HepG2 (cell line): ENCODE measurements around the gene P2RY6. TPM values are rescaled to one million over a fixed set of nuclear protein-coding genes. Genes with fewer than 3 reads are reported as not detected.

Experiments
- ATAC-seq: fragments of 200-7000 bp; cut with Tn5 transposase; 3 replicates; pipeline ENCODE4 v1.9.1; 2020; ENCODE audit warnings: mild to moderate bottlenecking, moderate library complexity
- BruUV-seq: library from RNA; stranded (reverse); fragments of 400-500 nt; replicated peaks from 2 replicates; lab custom pipeline; 2021; lab: Mats Ljungman, UMichigan
- CTCF ChIA-PET: fragments of 300-600 bp; formaldehyde crosslinking; extraction: SDS; loops from one replicate; lab custom pipeline; 2021; ENCODE audit warnings: low total read pairs, inconsistent platforms, low intra/inter-chr PET ratio; lab: Yijun Ruan, JAX
- POLR2A ChIA-PET: fragments of 350-600 bp; sonication (Branson Sonifier 250); formaldehyde crosslinking; loops from one replicate; lab custom pipeline; 2020; ENCODE audit warnings: antibody characterized with exemption, inconsistent platforms; lab: Yijun Ruan, JAX
- DNase-seq: peaks from one replicate; pipeline ENCODE4 v3.0.0-alpha.2; 2015; ENCODE audit warnings: low spot score
- FAIRE-seq: peaks from 3 replicates; lab custom pipeline; 2011; peaks lifted over from hg19 to GRCh38; lab: Jason Lieb, UNC
- H2AFZ ChIP-seq: one replicate; pipeline ENCODE4 v1.6.1; 2011; ENCODE audit warnings: low read length, inconsistent platforms
- H3K27ac ChIP-seq: fragments of 300-600 bp; 3 replicates; pipeline ENCODE4 v1.8.0; 2011; ENCODE audit warnings: mixed run types, mild to moderate bottlenecking, mixed read lengths, low read length, inconsistent platforms; ENCODE audit not compliant: insufficient read depth; ENCODE audit errors: extremely low read length
- H3K27me3 ChIP-seq, 2 experiments: fragments of 200-600 bp in 1 of 2; 2 replicates in 1 of 2; 3 replicates in 1 of 2; pipeline versions ENCODE4 v1.6.0 to v1.8.0; 2011; ENCODE audit warnings: low read length in 2 of 2, mild to moderate bottlenecking in 2 of 2, moderate library complexity in 2 of 2, inconsistent platforms in 1 of 2; ENCODE audit not compliant: insufficient read depth in 2 of 2, control insufficient read depth in 1 of 2
- H3K36me3 ChIP-seq, 2 experiments: fragments of 200-600 bp in 1 of 2; replicated peaks in 1 of 2; 2 replicates in 1 of 2; 3 replicates in 1 of 2; pipeline versions ENCODE4 v1.5.1 to v1.8.0; 2011; ENCODE audit warnings: low read length in 2 of 2, inconsistent platforms in 1 of 2; ENCODE audit not compliant: insufficient read depth in 2 of 2, control insufficient read depth in 1 of 2
- H3K4me1 ChIP-seq: 2 replicates; pipeline ENCODE4 v1.5.1; 2012; ENCODE audit warnings: low read length, inconsistent platforms; ENCODE audit not compliant: insufficient read depth
- H3K4me2 ChIP-seq: 2 replicates; pipeline ENCODE4 v1.6.0; 2011; ENCODE audit warnings: low read depth, low read length, inconsistent platforms
- H3K4me3 ChIP-seq, 3 experiments: fragments of 200-600 bp in 1 of 3; sonication (generic), shearing (Covaris generic) in 1 of 3; replicated peaks in 1 of 3; 2 replicates each; pipeline ENCODE4 v1.5.1; 2011 to 2016; ENCODE audit warnings: low read length in 3 of 3, inconsistent platforms in 2 of 3, low read depth in 2 of 3, mild to moderate bottlenecking in 2 of 3, control low read depth in 1 of 3, mixed read lengths in 1 of 3; ENCODE audit not compliant: insufficient read depth in 1 of 3
- H3K79me2 ChIP-seq: one replicate; pipeline ENCODE4 v1.6.1; 2011; ENCODE audit warnings: low read length, inconsistent platforms; ENCODE audit not compliant: insufficient read depth
- H3K9ac ChIP-seq: 2 replicates; pipeline ENCODE4 v1.6.0; 2011; ENCODE audit warnings: mild to moderate bottlenecking, low read depth, low read length, inconsistent platforms; ENCODE audit not compliant: insufficient read depth
- H3K9me3 ChIP-seq: 2 replicates; pipeline ENCODE4 v1.5.1; 2012; ENCODE audit warnings: mild to moderate bottlenecking, low read length
- H4K20me1 ChIP-seq: 2 replicates; pipeline ENCODE4 v1.6.0; 2011; ENCODE audit warnings: inconsistent platforms, mild to moderate bottlenecking, low read length, moderate library complexity; ENCODE audit not compliant: insufficient read depth
- DDIT3 ChIP-seq: sonication (generic); formaldehyde crosslinking; IDR thresholded peaks from 2 replicates; pipeline ENCODE4 v1.4.0; 2020; ENCODE audit warnings: mild to moderate bottlenecking, missing genetic modification reagents
- HDAC1 ChIP-seq: sonication (generic); formaldehyde crosslinking; IDR thresholded peaks from 2 replicates; pipeline ENCODE4 v1.5.1; 2020; ENCODE audit warnings: mild to moderate bottlenecking, missing genetic modification reagents
- KLF13 ChIP-seq: sonication (generic); formaldehyde crosslinking; IDR thresholded peaks from 2 replicates; pipeline ENCODE4 v1.4.0; 2020; ENCODE audit warnings: mild to moderate bottlenecking, missing genetic modification reagents
- MAFF ChIP-seq: IDR thresholded peaks from 2 replicates; pipeline ENCODE4 v1.6.1; 2011; ENCODE audit warnings: low read depth, low read length, improper control_type of control experiment
- MAFK ChIP-seq, 2 experiments: IDR thresholded peaks in 1 of 2; conservative IDR thresholded peaks in 1 of 2; 2 replicates each; pipeline ENCODE4 v1.6.1; 2011; ENCODE audit warnings: improper control_type of control experiment in 2 of 2, low read length in 2 of 2
- NFE2L2 ChIP-seq: fragments of 150-350 bp; IDR thresholded peaks from 2 replicates; pipeline ENCODE4 v1.6.1; 2014; ENCODE audit warnings: low read length
- NKX3-1 ChIP-seq: sonication (generic); formaldehyde crosslinking; IDR thresholded peaks from 2 replicates; pipeline ENCODE4 v1.5.0; 2020; ENCODE audit warnings: missing genetic modification reagents
- SALL1 ChIP-seq: sonication (generic); formaldehyde crosslinking; IDR thresholded peaks from 2 replicates; pipeline ENCODE4 v1.8.0; 2022; ENCODE audit warnings: mild to moderate bottlenecking, missing genetic modification reagents
- SMAD9 ChIP-seq: sonication (generic); formaldehyde crosslinking; IDR thresholded peaks from 2 replicates; pipeline ENCODE4 v1.5.1; 2020; ENCODE audit warnings: mild to moderate bottlenecking, missing genetic modification reagents
- SOX5 ChIP-seq: IDR thresholded peaks from 2 replicates; pipeline ENCODE4 v1.6.1; 2016; ENCODE audit warnings: borderline replicate concordance
- TBL1XR1 ChIP-seq: fragments of 150-350 bp; IDR thresholded peaks from 2 replicates; pipeline ENCODE4 v1.6.1; 2014; ENCODE audit warnings: borderline replicate concordance, low read length; ENCODE audit not compliant: partially characterized antibody
- ZFP1 ChIP-seq: IDR thresholded peaks from 2 replicates; pipeline ENCODE4 v1.6.1; 2016
- ZNF260 ChIP-seq: sonication (generic); formaldehyde crosslinking; IDR thresholded peaks from 2 replicates; pipeline ENCODE4 v1.4.0; 2020; ENCODE audit warnings: missing genetic modification reagents, low read depth, mild to moderate bottlenecking, borderline replicate concordance
- ZNF670 ChIP-seq: sonication (generic); formaldehyde crosslinking; IDR thresholded peaks from 2 replicates; pipeline ENCODE4 v1.8.0; 2022; ENCODE audit warnings: mild to moderate bottlenecking, missing genetic modification reagents, borderline replicate concordance
- WGBS: methylation state at CpG from one replicate; pipeline ENCODE4 v1.1.6; 2017; ENCODE audit warnings: low lambda C conversion rate; 5-methylcytosine and 5-hydroxymethylcytosine counted together
- in situ Hi-C: cut with HindIII; loops from 2 replicates; pipeline ENCODE4 v1.10.0; 2017; ENCODE audit warnings: low pct_unique_long_range_greater_than_20kb; ENCODE audit not compliant: extremely low pct_ligation_motif_present
- intact Hi-C: fragments of 100-400 bp; cut with micrococcal nuclease; formaldehyde crosslinking; loops from one replicate; pipeline ENCODE4 v1.10.0; 2022; ENCODE audit not compliant: unreplicated experiment
- polyA plus RNA-seq, 8 experiments: library from polyadenylated mRNA; depleted of rRNA in 3 of 8; stranded (reverse) in 7 of 8; unstranded in 1 of 8; fragments of >200 nt; fragmentation: Illumina TruSeq in 4 of 8; extraction: Trizol in 4 of 8; gene quantifications; 2 replicates each; pipeline versions ENCODE4 v1.2.1 to v1.2.3, GENCODE V29; 2011 to 2016; ENCODE audit warnings: low read depth in 4 of 8, missing spikeins in 1 of 8, mixed read lengths in 1 of 8; ENCODE audit not compliant: insufficient read depth in 1 of 8
- total RNA-seq, 5 experiments: library from RNA; depleted of rRNA; stranded (reverse); fragments of >200 nt; fragmentation: Illumina TruSeq; extraction: Trizol; gene quantifications; 2 replicates each; pipeline ENCODE4 v1.2.3, GENCODE V29; 2016; ENCODE audit warnings: low read depth in 1 of 5

The P2RY6 gene
- total and polyA plus RNA-seq, 2 of the 13 experiments (the other 11 are each of a cell fraction or from before 2014, with no cell fraction given), result 0.09 to 0.29 TPM

- 21% methylated on average over 3 of the region's 3 CpGs for WGBS
- Histone ChIP-seq H4K20me1 (no peaks in the 10 kb centered on the region), H3K4me1 (peaks cover 18% of the 10 kb centered on the region; the same call in 1 of the 2 replicates), H3K9ac (no peak overlapping the region), H3K79me2 (no peaks in the 10 kb centered on the region), H3K27me3 (no peaks in the 10 kb centered on the region; a peak in 2 of 5 replicates), H3K4me3 (no peak overlapping the region), H3K9me3 (no peaks in the 10 kb centered on the region), H3K27ac (no peak overlapping the region), H3K4me2 (no peak overlapping the region), H2AFZ (peak overlapping the region; percentile 40), H3K36me3 (no peaks in the 10 kb centered on the region)
- ChIA-PET POLR2A (no interaction called here), CTCF (no interaction called here)
- DNase-seq (no peak), FAIRE-seq (no peak), ATAC-seq (no peak)
- TF ChIP-seq DDIT3 (CRISPR knock-in tag) (no peak), NFE2L2 (peak; percentile 83), MAFF (0 out of 2 replicates have a peak, but pooled peaks have one; percentile 6), MAFK (conservative IDR thresholded peaks at IDR 0.05 in 1 of 2, IDR thresholded peaks at IDR 0.05 in 1 of 2; ENCODE audit: low read length in 2 of 2) (peak in 1 of 2 experiments; percentile 45; a peak in 3 of 4 replicates)
- intact Hi-C loops (no loop called here), in situ Hi-C loops (no loop called here)
- no TSS peak for BruUV-seq
These were observed 23.5 kb upstream of the P2RY6 start for GRCh38 chr11:73248526-73249185.

- BruUV-seq, result no TSS peak
- whole genome bisulfite sequencing, result 58% methylated on average over 5 of the region's 5 CpGs
- TF ChIP-seq KLF13 (CRISPR knock-in tag), result no peak
- no peak for TF ChIP-seq HDAC1 (CRISPR knock-in tag)
- no peak for TF ChIP-seq NKX3-1 (CRISPR knock-in tag)
- TF ChIP-seq SALL1, result no peak
- TF ChIP-seq ZNF260, result no peak
- TF ChIP-seq ZNF670 (CRISPR knock-in tag), result no peak
- TF ChIP-seq ZFP1 (CRISPR knock-in tag), result no peak
- TF ChIP-seq SMAD9, result no peak
- TF ChIP-seq SOX5 (CRISPR knock-in tag), result no peak
- TF ChIP-seq TBL1XR1, result no peak
- ATAC-seq (no peak), FAIRE-seq (no peak), DNase-seq (no peak)
- no peaks in the 10 kb centered on the region; a peak in 2 of 5 replicates for H3K27me3 ChIP-seq
- no peaks in the 10 kb centered on the region for H3K79me2 ChIP-seq
- H3K4me1 ChIP-seq, result peaks cover 18% of the 10 kb centered on the region; the same call in 1 of the 2 replicates
- H4K20me1 ChIP-seq, result no peaks in the 10 kb centered on the region
- H3K4me2 ChIP-seq, result no peak overlapping the region
- CTCF ChIA-PET, result no interaction called here
- no peaks in the 10 kb centered on the region for H3K36me3 ChIP-seq
- intact Hi-C loops (no loop called here), in situ Hi-C loops (no loop called here)
- no peak overlapping the region for H3K4me3 ChIP-seq
- no peaks in the 10 kb centered on the region for H3K9me3 ChIP-seq
- no peak overlapping the region for H2AFZ ChIP-seq
- H3K27ac ChIP-seq, result no peak overlapping the region
- no peak overlapping the region for H3K9ac ChIP-seq
- POLR2A ChIA-PET, result no interaction called here
These were observed 22.8 kb upstream of the P2RY6 start for GRCh38 chr11:73249304-73249703.
